AML-193 (cell line): ENCODE data around the gene ANKRD12.

Experiments used
- DNase-seq, 2 experiments: peaks; one replicate each; lab custom pipeline; 2025; lab: John Stamatoyannopoulos, UW

ANKRD12 gene

DNA sequence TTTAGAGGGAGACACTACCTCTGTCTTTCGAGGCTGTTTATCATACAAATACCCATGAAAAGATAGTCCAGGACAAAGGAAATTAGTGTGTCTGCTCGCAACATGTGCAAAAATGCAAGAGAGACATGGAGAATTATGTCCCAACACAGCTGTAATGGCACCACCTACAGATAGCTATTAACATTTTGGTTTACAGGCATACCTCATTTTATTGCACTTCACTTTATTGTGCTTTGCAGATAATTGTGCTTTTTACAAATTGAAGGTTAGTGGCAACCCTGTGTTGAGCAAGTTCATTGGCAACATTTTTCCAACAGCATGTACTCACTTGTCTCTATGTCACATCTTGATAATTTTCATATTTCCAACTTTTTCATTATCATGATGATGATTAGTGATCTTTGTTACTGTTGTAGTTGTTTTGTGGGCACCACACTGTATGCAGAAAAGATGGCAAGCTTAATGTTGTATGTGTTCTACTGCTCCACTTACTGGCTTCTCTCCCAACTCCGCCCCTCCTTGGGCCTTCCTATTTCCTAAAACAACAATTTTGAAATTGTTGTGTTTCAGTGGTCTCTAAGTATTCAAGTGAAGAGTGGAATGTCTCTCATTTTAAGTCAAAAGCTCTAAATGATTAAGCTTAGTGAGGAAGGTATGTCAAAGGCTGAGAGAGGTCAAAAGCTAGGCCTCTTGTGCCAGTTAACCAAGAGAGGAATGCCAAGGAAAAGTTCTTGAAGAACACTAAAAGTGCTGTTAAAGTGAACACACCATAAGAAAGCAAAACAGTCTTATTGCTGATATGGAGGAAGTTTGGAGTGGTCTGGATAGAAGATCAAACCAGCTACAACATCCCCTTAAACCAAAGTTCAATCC lies 52.0 kb downstream of the ANKRD12 start:
- no peak for DNase-seq

DNA sequence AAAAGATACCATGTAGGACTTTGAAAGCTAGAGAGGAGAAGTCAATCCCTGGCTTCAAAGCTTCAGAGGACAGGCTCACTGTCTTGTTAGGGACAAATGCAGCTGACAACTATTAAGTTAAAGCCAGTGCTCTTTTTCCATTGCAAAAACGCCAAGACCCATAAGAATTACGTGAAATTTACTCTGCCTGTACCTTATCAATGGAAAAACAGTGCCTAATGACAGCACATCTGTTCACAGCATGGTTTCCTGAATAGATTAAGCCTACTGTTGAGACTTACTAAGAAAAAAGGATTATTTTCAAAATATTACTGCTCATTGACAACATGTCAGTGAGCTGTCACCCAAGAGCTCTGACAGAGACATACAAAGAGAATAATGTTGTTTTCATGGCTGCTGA lies 52.9 kb downstream of the ANKRD12 start:
- DNase-seq: no peak

DNA sequence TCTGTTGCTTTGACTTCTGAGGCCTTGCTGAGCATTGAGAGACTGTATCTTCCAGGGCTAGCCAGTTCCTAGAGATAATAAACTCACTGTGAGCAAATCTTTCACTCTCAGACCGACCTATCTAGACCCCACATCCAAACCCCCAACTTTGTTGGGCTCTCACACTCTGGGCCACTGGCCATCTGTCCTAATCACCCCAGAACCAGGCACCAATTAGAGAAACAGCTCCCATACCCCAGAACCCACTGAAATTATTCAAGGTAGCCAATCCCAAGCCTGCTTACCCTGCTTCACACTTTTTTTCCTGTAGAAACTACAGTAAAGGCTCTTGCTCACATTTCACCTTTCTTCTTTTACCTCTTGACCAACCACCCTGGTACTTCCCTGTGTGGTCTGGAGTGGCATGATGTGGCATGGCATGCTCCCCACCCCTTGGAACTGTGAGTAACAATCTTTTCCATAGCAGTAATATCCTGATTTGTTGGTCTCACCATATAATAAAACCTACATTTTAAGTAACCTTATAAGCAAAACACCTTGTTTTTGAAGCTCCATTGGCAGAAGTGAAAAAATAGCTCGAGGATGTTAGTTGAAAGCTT lies 55.2 kb downstream of the ANKRD12 start:
- DNase-seq: no peak

DNA sequence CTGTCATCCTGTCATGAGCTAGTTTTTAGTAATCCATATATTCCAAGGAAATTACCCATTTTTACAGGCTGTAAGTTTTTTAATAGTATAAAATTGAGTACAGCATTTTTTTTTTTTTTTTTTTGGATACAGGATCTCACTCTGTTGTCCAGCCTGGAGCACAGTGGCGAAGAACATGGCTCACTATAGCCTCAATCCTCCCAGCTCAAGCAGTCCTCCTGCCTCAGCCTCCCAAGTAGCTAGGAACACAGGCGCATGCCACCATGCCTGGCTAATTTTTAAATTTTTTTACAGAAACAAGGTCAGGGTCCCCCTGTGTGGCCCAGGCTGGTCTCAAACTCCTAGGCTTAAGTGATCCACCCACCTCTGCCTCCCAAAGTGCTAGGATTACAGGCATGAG lies 56.5 kb downstream of the ANKRD12 start:
- no peak for DNase-seq

DNA sequence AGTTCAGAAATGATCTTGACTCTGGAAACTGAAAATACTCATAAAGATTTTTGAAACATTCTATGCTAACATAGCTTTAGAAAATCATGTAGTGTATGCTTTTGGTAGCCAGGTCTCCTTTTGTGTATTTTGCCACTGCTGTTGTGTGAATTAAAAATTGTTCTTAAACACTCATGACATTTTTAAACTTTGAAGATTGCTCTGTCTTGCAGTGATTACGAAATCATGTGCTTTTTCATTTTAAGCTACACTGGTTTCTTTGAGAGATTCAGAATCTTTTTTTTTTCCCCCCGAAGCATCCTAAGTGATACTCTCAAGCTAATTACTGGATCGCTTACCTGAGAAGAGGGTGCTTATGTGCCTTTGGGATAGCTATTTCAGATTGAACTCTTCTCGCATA lies 60.0 kb downstream of the ANKRD12 start:
- no peak for DNase-seq

DNA sequence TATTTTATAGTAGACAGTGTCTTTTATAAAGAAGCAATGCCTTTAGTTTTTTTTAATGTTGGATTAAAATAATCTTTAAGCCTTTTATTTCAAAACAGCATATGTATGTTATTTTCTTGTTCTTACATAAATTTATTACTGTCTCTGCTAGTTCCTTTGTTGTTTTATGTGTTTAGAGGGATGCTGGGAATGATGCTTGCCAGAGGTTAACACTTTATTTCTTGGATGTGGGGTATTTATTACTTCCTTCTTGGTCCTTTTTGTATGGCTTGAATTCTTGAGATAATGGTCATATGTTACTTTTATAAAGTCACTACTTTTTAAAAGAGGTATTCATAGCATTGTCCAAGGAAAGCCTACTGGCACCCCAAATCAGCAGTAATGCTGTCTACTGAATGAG lies 63.1 kb downstream of the ANKRD12 start:
- no peak for DNase-seq

DNA sequence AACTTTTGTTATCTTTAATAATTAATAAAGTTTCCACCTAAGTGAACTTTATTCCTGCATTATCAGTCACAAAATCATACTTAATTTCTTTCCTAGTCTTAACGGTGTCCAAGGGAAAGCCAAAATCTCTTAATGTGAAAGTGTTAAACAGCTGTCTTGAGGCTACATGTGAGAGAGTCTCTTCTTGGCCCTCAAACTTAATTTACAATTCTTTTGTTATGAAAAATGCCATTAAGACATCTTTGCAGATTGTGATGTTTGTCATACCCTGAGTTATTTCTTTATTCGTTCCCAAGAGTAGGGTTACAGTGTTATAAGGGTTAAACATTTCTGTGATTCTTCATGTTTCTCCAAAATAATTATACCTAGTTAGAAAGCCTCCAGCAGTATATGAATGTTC lies 64.6 kb downstream of the ANKRD12 start:
- DNase-seq: no peak

DNA sequence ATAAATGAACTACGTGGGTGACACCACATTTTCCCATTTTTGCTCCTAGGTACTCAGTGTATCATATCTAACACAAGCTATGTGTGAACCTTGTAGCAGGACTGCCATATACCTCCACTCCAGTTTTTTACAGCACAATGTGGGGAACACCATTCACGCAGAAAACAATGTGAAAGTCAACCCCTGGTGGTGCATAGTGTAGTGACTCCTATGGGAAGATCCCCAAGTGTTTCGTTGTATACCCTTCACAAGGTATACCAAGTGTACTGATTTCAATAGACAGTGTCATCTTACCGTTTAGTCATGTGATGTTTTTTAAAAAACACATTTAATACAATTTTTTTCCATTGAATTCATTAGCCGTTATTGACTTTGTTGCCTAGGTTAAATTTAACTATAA lies 68.1 kb downstream of the ANKRD12 start:
- no peak for DNase-seq

DNA sequence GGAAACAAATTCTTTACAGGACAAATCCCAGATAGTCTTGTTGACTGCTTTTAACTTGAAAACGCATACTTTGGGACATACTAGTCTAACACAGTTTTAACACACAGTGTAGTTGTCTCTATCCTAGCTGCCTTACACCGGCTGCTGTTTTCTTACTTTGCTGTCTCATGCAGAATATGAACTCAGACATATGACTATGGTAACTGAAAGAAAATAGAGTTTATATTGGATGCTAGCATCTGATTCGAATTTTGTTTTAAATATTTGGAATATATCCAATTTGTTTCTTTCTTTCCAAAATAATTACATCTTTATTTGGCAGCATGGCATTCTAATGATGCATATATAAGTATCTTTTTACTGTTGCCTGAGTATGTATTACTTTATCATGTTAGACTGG lies 69.8 kb downstream of the ANKRD12 start:
- no peak for DNase-seq

DNA sequence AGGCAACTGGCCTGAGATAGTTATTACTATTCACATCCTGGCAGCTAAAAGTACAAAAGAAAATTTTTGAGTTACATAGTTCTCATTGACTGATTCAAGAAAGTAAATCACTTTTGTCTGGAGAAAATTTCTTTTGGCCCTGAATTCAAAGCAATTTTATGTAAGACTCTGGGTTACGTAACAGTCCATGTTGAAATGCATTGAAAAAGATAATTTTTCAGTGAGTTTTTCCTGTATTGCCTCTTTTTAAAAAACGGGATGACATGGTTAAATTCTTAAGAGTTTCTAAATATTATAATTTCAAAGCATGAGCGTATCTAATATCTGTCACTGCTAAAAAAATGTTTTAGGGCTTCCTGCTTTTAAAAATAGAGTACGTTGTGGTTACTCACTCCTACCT lies 72.7 kb downstream of the ANKRD12 start:
- DNase-seq: peak; percentile 31 to 45

DNA sequence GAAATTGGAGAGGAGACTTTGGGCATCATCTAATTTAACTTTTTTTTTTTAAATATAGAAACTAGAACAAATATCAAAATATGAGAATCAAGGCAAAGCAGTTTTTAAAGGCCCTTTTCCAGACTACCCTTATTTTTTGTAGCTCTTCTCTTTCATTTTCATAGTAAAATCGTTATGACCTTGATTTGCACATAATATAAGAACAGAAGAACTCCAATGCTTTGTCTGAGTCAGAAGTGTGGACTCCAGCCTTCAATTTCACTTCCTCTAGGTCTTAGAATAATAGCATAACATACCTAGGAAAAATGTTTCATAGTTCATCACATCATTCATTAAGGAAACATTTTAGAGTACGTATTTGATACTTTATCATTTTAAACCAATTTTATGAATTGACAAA lies 74.4 kb downstream of the ANKRD12 start:
- no peak for DNase-seq

DNA sequence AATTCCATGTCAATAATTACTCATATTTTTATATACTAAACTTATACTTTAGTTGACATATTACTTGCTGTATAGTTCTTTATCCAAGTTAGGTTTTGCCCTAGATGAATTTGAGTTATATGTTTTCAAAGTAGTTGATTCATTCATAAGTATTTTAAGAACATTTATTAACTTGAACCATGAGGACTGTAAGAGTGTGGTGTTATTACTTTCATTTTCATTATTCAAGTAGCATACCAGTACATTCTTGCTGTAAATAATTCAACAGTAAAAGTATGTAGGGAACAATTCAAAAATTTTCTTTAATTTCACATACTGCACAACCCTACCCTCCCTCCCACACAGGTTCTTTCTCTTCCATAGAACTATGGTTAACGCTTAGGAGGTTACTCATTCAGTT lies 75.4 kb downstream of the ANKRD12 start:
- no peak for DNase-seq

DNA sequence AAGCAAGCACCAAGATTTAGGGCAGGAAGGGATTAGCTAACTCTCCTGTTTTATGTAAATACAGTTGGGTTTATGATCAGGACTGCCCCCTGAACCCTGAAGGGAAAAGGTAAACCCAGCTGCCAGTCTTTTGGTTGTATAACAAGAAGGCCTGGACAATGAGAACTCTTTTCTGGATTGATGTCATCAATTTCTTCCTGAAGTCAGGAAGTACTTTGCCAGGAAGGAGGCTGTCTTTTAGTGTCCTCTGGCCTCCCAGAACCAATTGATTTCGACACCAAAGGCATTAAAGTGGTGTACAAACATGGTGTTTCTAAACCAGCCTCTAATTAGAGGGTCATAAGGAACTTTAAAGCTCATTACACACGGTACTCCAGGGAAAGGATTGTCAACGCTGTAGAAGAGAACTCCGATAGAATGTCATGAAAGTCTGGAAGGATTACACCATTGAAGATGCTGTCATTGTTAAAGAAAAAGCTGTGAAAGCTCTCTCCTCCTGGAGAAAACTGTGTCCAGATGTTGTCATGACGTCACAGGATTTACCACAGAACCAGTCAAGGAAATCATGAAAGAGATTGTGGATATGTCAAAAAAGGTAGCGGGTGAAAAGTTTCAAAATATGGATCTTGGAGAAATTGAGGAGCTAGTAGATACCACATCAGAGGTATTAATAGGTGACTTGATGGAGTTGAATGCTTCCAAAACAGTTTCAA lies 78.8 kb downstream of the ANKRD12 start:
- no peak for DNase-seq

DNA sequence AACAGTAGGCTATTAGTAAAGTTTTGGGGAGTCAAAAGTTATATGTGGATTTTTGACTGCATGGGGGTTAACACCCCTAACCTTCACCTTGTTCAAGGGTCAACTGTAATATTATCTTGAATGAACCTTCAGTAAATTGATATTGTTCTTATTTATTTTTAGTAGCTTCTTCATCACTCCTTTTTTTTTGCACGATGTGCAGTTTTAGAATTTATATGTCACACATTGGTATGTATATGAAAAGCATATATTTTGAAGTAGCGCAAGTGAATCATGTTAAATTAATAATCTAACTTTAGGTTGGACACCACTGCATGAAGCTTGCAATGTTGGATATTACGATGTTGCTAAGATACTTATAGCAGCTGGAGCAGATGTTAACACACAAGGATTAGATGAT lies 79.9 kb downstream of the ANKRD12 start:
- DNase-seq: no peak

DNA sequence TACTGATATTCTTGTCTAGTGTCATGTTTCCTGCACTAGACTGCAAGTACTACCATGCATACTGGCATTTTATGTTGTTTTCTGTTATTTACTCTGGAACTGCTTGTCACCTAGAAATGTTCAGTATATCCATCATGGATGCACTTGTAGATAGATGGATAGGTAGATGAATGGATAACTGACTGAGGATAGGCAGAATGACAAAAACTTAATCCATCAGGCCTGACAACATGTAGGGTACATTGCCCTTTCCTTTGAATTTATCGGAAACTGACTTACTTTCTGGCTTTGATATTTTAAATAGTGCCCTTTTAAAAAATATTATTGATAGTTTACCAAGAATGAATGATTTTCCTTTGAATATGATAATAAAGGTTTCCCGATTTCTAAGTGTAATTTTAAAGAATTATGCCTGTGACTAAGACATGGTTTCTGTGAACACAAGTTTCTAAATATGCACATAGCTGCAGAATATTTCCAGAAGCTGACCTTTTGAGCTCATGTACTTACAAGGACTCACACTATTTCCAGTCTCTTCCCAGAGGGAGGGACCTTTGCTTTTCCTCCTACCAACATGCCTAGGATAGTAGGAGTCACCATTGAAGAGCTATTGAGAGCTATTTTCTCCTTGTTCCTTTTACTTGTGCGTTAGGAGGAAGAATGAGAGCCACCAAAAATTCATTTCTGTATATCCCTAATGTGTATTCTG lies 81.3 kb downstream of the ANKRD12 start:
- no peak for DNase-seq

DNA sequence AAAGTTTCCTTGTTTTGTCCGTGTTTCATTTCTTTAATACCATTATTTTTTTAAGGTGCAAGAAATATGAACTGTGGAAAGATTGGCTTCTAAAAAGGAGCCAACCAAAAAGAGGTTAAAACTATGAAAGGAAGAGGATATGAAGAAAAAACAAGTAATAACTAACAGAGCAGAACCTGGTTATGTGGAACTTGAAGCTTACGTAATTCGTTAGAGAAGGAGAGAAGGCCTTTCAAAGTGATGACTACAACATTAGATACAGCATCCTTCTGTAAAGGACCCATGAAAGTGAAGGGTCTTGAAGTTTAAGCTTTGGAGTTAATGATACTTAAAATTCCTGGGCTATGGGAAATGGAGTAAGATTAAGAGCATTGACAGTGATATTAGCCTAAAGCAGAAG lies 84.5 kb downstream of the ANKRD12 start:
- DNase-seq: peak; percentile 34

DNA sequence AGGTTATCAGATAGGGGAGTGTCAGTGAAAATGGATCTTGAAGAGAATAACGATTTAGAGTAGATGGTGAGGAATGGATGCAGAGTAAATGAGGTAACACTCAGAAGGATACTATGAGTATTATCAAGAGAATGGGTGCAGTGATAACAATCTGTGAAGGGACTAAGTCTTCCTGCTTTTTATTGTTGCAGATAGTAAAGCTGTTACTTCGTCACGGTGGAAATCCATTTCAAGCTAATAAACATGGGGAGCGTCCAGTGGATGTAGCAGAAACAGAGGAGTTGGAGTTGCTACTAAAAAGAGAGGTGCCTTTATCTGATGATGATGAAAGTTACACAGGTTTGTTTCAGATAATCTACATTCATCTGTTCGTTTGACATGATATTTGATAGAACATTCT lies 85.1 kb downstream of the ANKRD12 start:
- no peak for DNase-seq

DNA sequence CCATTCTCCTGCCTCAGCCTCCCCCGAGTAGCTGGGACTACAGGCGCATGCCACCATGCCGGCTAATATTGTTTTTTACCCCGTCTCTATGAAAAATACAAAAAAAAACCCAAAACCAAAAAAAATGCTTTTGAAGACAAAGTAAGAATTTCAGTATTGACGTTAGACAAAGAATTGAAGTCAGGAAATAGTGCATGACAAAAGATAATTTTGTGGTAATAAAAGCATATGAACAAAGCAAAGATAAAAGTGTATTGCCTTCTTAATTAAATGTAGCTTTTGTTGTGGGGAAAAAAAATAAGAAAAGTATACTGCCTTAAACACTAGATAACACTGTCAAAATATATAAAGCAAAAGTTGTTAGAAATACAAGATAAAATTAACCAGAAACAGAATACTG lies 86.8 kb downstream of the ANKRD12 start:
- DNase-seq: no peak

DNA sequence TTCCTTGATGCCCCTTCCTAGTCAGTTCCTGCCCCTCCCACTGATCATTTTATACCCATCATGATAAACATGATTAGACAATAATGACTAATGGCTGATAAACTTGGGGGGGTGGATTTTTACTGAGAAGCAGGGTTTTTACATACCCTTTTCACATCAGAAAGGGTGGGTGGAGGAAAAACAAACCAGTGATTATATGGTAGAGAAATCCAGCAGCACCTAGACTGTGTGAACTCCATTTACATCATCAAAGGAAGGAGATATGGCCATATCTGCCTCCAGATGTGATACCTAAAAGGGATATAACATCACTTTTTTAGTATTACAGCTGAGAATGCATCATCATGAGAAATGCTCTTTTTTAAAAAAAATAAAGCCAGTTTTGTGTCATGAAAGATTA lies 89.9 kb downstream of the ANKRD12 start:
- no peak for DNase-seq

DNA sequence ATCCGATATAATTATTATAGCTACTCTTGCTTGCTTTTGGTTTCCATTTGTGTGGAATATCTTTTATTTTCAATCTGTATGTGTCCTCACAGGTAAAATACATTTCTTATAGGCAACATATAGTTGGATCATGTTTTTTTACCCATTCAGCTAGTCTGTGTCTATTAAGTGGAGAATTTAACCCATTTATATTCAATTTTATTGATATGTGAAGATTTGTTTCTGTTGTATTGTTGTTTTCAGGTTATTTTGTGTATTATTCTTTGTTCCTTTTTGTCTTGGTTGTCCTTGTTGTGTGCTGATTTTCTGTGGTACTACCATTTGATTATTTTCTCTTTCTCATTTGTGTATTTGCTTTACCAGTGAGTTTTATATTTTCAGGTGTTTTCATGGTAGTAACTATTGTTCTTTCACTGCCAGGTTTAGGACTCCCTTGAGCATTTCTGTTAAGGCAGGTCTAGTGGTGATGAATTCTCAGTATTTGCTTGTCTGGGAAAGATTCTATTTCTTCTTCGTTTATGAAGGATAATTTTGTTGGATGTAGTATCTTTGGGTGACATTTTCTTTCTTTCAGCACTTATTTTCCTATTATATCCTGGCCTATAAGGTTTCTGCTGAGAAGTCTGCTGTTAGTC lies 95.4 kb downstream of the ANKRD12 start:
- no peak for DNase-seq

DNA sequence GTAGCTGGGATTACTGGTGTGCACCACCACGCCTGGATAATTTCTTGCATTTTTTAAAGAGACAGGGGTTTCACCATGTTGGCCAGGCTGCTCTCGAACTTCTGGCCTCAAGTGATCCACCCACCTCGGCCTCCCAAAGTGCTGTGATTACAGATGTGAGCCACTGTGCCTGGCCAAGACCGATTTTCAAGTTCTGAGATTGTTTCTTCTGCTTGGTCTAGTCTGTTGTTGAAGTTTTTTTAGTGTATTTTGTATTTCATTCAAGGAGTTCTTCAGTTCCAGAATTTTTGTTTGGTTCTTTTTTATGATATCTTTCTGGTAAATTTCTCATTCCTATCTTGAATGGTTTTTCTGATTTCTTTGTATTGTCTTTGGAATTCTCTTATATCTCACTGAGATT lies 96.4 kb downstream of the ANKRD12 start:
- DNase-seq: no peak
